ENCODE measurements around the gene ANGPT4.

GRCh38 chr20:871948-872347, 44.2 kb downstream of the ANGPT4 start:
- TF ChIP-seq POLR2A (IDR thresholded peaks at IDR 0.05; ENCODE audit: extremely low read depth, insufficient read length), result no peak
- TF ChIP-seq MAX (IDR thresholded peaks at IDR 0.05; ENCODE audit: low read depth, low read length), result no peak
- TF ChIP-seq, protein P1, sequence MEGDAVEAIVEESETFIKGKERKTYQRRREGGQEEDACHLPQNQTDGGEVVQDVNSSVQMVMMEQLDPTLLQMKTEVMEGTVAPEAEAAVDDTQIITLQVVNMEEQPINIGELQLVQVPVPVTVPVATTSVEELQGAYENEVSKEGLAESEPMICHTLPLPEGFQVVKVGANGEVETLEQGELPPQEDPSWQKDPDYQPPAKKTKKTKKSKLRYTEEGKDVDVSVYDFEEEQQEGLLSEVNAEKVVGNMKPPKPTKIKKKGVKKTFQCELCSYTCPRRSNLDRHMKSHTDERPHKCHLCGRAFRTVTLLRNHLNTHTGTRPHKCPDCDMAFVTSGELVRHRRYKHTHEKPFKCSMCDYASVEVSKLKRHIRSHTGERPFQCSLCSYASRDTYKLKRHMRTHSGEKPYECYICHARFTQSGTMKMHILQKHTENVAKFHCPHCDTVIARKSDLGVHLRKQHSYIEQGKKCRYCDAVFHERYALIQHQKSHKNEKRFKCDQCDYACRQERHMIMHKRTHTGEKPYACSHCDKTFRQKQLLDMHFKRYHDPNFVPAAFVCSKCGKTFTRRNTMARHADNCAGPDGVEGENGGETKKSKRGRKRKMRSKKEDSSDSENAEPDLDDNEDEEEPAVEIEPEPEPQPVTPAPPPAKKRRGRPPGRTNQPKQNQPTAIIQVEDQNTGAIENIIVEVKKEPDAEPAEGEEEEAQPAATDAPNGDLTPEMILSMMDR (IDR thresholded peaks at IDR 0.05; ENCODE audit: low read depth, low read length), result no peak
- no peak for TF ChIP-seq MYC (IDR thresholded peaks at IDR 0.05; ENCODE audit: low read depth, low read length)
